Nephron (organoid): Measurements from ENCODE around the gene TRNT1.

Experiments used
- H3K27ac Mint-ChIP-seq, 3 experiments: 2 replicates each; pipeline ENCODE4 v1.8.0; 2020; ENCODE audit warnings: mixed read lengths in 3 of 3, mild to moderate bottlenecking in 2 of 3, moderate library complexity in 1 of 3
- H3K27me3 Mint-ChIP-seq: 2 replicates; pipeline ENCODE4 v1.8.0; 2021; ENCODE audit warnings: low read depth, mild to moderate bottlenecking, moderate library complexity, mixed read lengths
- H3K36me3 Mint-ChIP-seq: 2 replicates; pipeline ENCODE4 v1.8.0; 2020; ENCODE audit warnings: low read depth, mixed read lengths
- H3K4me1 Mint-ChIP-seq: 2 replicates; pipeline ENCODE4 v1.8.0; 2020; ENCODE audit warnings: mixed read lengths
- H3K4me3 Mint-ChIP-seq, 3 experiments: 2 replicates each; pipeline ENCODE4 v1.8.0; 2020; ENCODE audit warnings: mild to moderate bottlenecking in 3 of 3, mixed read lengths in 3 of 3, moderate library complexity in 2 of 3
- H3K9me3 Mint-ChIP-seq: 2 replicates; pipeline ENCODE4 v1.8.0; 2020; ENCODE audit warnings: mixed read lengths
- CTCF ChIP-seq, 3 experiments: fragments of 200-600 bp; sonication (generic); IDR thresholded peaks; one replicate each; pipeline ENCODE4 v1.5.0; 2021; ENCODE audit warnings: antibody characterized with exemption in 3 of 3; ENCODE audit not compliant: unreplicated experiment in 3 of 3

TRNT1 gene

GRCh38 chr3:3134750-3135448, 8.2 kb downstream of the TRNT1 start:
- no peaks in the 10 kb centered on the region for H3K27me3 Mint-ChIP-seq
- TF ChIP-seq CTCF (IDR thresholded peaks at IDR 0.05; ENCODE audit: unreplicated experiment in 3 of 3) = no peak
- H3K27ac Mint-ChIP-seq = no peak overlapping the region
- H3K4me1 Mint-ChIP-seq = peaks cover 4% of the 10 kb centered on the region
- peaks cover 70% of the 10 kb centered on the region for H3K36me3 Mint-ChIP-seq
- no peak overlapping the region for H3K4me3 Mint-ChIP-seq
- H3K9me3 Mint-ChIP-seq = no peaks in the 10 kb centered on the region

GRCh38 chr3:3137526-3137925, 10.8 kb downstream of the TRNT1 start:
- H3K4me1 Mint-ChIP-seq = peaks cover 4% of the 10 kb centered on the region
- no peaks in the 10 kb centered on the region for H3K27me3 Mint-ChIP-seq
- no peaks in the 10 kb centered on the region for H3K9me3 Mint-ChIP-seq
- TF ChIP-seq CTCF (IDR thresholded peaks at IDR 0.05; ENCODE audit: unreplicated experiment in 3 of 3) = no peak
- no peak overlapping the region for H3K4me3 Mint-ChIP-seq
- no peak overlapping the region for H3K27ac Mint-ChIP-seq
- peaks cover 73% of the 10 kb centered on the region for H3K36me3 Mint-ChIP-seq

- Mint-ChIP-seq H3K4me3 (no peak overlapping the region), H3K4me1 (no peaks in the 10 kb centered on the region), H3K36me3 (peaks cover 86% of the 10 kb centered on the region), H3K27me3 (no peaks in the 10 kb centered on the region), H3K27ac (no peak overlapping the region), H3K9me3 (no peaks in the 10 kb centered on the region)
- no peak for TF ChIP-seq CTCF (IDR thresholded peaks at IDR 0.05; ENCODE audit: unreplicated experiment in 3 of 3)
Measured at GRCh38 chr3:3141939-3142338, 15.2 kb downstream of the TRNT1 start.

GRCh38 chr3:3145831-3146230, 19.1 kb downstream of the TRNT1 start:
- Mint-ChIP-seq H3K27ac (no peak overlapping the region), H3K4me1 (no peaks in the 10 kb centered on the region), H3K36me3 (peaks cover 75% of the 10 kb centered on the region), H3K27me3 (no peaks in the 10 kb centered on the region), H3K9me3 (no peaks in the 10 kb centered on the region), H3K4me3 (no peak overlapping the region)
- TF ChIP-seq CTCF (IDR thresholded peaks at IDR 0.05; ENCODE audit: unreplicated experiment in 3 of 3) = no peak

- H3K9me3 Mint-ChIP-seq = no peaks in the 10 kb centered on the region
- H3K27me3 Mint-ChIP-seq = no peaks in the 10 kb centered on the region
- H3K27ac Mint-ChIP-seq = no peak overlapping the region
- no peak overlapping the region for H3K4me3 Mint-ChIP-seq
- no peaks in the 10 kb centered on the region for H3K4me1 Mint-ChIP-seq
- TF ChIP-seq CTCF (IDR thresholded peaks at IDR 0.05; ENCODE audit: unreplicated experiment in 3 of 3) = no peak
- peaks cover 69% of the 10 kb centered on the region for H3K36me3 Mint-ChIP-seq
Measured at GRCh38 chr3:3149560-3149959, 22.8 kb downstream of the TRNT1 start.

GRCh38 chr3:3151513-3151912, 24.8 kb downstream of the TRNT1 start:
- H3K9me3 Mint-ChIP-seq = no peaks in the 10 kb centered on the region
- peak overlapping the region in 2 of 3 experiments; percentile 39 to 58 for H3K27ac Mint-ChIP-seq
- H3K36me3 Mint-ChIP-seq = peaks cover 64% of the 10 kb centered on the region
- no peak for TF ChIP-seq CTCF (IDR thresholded peaks at IDR 0.05; ENCODE audit: unreplicated experiment in 3 of 3)
- no peaks in the 10 kb centered on the region for H3K4me1 Mint-ChIP-seq
- no peak overlapping the region for H3K4me3 Mint-ChIP-seq
- H3K27me3 Mint-ChIP-seq = no peaks in the 10 kb centered on the region
